Muscle layer of duodenum (tissue), 2 donors: ENCODE measurements around the gene FOXF2.

ENCODE experiments used
- H3K27ac ChIP-seq: one replicate; pipeline ENCODE4 v1.7.0; 2013; ENCODE audit warnings: mild to moderate bottlenecking, low read length
- H3K27me3 ChIP-seq: one replicate; pipeline ENCODE4 v1.7.0; 2013; ENCODE audit warnings: low read depth, mild to moderate bottlenecking, control low read depth, low read length
- H3K36me3 ChIP-seq, 2 donors: one replicate each; pipeline ENCODE4 v1.7.0; 2013; ENCODE audit warnings: low read length in 2 of 2, control low read depth in 1 of 2, mild to moderate bottlenecking in 1 of 2; ENCODE audit not compliant: insufficient read depth in 2 of 2, control insufficient read depth in 1 of 2
- H3K4me1 ChIP-seq, 2 donors: one replicate each; pipeline ENCODE4 v1.7.0; 2013; ENCODE audit warnings: low read length in 2 of 2, mild to moderate bottlenecking in 2 of 2, control low read depth in 1 of 2, moderate library complexity in 1 of 2; ENCODE audit not compliant: insufficient read depth in 2 of 2, control insufficient read depth in 1 of 2
- H3K4me3 ChIP-seq, 2 donors: one replicate each; pipeline ENCODE4 v1.7.0; 2013; ENCODE audit warnings: low read length in 2 of 2, low read depth in 1 of 2, mild to moderate bottlenecking in 1 of 2
- H3K9me3 ChIP-seq, 2 donors: one replicate each; pipeline ENCODE4 v1.7.0; 2013; ENCODE audit warnings: low read length in 2 of 2, control low read depth in 1 of 2, mild to moderate bottlenecking in 1 of 2; ENCODE audit not compliant: control insufficient read depth in 1 of 2
- donor health status: healthy.

The FOXF2 gene

DNA sequence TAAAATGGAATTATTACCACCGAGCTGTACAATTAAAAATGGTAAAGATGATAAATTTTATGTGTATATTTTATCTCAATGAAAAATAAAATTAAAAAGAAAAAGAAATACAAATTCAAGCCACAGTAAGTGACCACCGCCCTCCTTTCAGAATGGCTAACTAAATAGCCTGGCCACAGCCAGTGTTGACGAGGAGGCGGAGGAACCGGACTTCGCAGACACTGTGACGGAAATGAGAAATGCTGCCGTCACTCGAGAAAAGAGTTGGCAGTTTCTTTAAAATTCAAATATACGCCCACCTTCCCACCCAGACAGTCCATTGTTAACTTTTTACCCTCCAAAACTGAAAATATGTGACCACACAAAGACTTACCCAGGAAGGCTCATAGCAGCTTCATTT is 50.0 kb downstream of the FOXF2 start:
- no peaks in the 10 kb centered on the region for H3K27me3 ChIP-seq
- H3K36me3 ChIP-seq = no peaks in the 10 kb centered on the region
- no peaks in the 10 kb centered on the region for H3K9me3 ChIP-seq
- H3K27ac ChIP-seq = no peak overlapping the region
- H3K4me3 ChIP-seq = no peak overlapping the region
- no peaks in the 10 kb centered on the region for H3K4me1 ChIP-seq

DNA sequence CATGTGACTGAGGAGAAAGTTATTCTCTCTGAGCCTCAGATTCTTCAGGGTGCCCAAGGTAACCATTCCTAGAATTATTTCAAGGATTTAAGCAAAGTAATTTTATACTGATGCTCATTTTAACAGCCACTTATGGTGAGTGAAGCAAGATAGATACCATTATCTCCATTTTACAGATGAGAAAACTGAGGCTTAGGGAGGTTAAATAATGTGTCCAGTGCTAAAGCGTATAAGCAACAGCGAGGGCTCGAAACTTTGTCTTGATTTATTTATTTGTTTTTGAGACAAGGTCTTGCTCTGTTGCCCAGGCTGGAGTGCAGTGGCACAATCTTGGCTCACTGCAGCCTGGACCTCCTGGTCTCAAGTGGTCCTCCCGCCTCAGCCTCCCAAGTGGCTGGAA is 53.6 kb downstream of the FOXF2 start:
- Histone ChIP-seq H3K4me3 (no peak overlapping the region), H3K9me3 (no peaks in the 10 kb centered on the region), H3K27me3 (no peaks in the 10 kb centered on the region), H3K27ac (no peak overlapping the region), H3K36me3 (no peaks in the 10 kb centered on the region), H3K4me1 (no peaks in the 10 kb centered on the region)
